Measurements from ENCODE around the gene SV2B.

DNA sequence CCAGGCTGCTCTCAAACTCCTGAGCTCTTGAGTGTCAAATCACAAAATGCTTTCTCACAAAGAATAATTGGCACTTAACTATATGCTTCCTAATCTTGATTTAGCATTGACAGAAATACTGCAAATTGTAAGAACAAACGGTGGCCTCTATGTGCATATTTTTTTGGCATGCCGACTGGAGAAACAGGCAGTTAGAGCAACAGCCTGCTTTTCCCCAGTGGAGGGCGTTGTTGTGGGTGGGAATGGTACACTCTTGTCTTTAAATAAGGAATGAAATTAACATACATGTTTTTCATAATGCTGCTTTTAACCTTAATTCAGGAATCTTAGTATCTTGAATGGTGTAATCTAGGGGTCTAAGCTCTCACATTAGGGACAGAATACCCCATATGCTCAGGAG, 31.1 kb upstream of the SV2B start:
- TF ChIP-seq GABPB1 (CRISPR knock-in tag; IDR thresholded peaks at IDR 0.05) (no peak), NFE2L1 (CRISPR knock-in tag; IDR thresholded peaks at IDR 0.05) (no peak), CREB1 (CRISPR knock-in tag; IDR thresholded peaks at IDR 0.05) (no peak)
- TF ChIP-seq, protein P1, sequence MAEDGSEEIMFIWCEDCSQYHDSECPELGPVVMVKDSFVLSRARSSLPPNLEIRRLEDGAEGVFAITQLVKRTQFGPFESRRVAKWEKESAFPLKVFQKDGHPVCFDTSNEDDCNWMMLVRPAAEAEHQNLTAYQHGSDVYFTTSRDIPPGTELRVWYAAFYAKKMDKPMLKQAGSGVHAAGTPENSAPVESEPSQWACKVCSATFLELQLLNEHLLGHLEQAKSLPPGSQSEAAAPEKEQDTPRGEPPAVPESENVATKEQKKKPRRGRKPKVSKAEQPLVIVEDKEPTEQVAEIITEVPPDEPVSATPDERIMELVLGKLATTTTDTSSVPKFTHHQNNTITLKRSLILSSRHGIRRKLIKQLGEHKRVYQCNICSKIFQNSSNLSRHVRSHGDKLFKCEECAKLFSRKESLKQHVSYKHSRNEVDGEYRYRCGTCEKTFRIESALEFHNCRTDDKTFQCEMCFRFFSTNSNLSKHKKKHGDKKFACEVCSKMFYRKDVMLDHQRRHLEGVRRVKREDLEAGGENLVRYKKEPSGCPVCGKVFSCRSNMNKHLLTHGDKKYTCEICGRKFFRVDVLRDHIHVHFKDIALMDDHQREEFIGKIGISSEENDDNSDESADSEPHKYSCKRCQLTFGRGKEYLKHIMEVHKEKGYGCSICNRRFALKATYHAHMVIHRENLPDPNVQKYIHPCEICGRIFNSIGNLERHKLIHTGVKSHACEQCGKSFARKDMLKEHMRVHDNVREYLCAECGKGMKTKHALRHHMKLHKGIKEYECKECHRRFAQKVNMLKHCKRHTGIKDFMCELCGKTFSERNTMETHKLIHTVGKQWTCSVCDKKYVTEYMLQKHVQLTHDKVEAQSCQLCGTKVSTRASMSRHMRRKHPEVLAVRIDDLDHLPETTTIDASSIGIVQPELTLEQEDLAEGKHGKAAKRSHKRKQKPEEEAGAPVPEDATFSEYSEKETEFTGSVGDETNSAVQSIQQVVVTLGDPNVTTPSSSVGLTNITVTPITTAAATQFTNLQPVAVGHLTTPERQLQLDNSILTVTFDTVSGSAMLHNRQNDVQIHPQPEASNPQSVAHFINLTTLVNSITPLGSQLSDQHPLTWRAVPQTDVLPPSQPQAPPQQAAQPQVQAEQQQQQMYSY (CRISPR knock-in tag; IDR thresholded peaks at IDR 0.05): no peak
- TF ChIP-seq, protein P2, sequence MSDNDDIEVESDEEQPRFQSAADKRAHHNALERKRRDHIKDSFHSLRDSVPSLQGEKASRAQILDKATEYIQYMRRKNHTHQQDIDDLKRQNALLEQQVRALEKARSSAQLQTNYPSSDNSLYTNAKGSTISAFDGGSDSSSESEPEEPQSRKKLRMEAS (CRISPR knock-in tag; IDR thresholded peaks at IDR 0.05): no peak
- TF ChIP-seq, protein P3, sequence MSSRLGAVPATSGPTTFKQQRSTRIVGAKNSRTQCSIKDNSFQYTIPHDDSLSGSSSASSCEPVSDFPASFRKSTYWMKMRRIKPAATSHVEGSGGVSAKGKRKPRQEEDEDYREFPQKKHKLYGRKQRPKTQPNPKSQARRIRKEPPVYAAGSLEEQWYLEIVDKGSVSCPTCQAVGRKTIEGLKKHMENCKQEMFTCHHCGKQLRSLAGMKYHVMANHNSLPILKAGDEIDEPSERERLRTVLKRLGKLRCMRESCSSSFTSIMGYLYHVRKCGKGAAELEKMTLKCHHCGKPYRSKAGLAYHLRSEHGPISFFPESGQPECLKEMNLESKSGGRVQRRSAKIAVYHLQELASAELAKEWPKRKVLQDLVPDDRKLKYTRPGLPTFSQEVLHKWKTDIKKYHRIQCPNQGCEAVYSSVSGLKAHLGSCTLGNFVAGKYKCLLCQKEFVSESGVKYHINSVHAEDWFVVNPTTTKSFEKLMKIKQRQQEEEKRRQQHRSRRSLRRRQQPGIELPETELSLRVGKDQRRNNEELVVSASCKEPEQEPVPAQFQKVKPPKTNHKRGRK (CRISPR knock-in tag; IDR thresholded peaks at IDR 0.05; ENCODE audit: borderline replicate concordance): no peak

Data from WTC11 (cell line).